Type B pancreatic cell (in vitro differentiated cells): ENCODE measurements around the gene PITPNC1. TPM values are rescaled to one million over a fixed set of nuclear protein-coding genes. Genes with fewer than 3 reads are reported as not detected.
A peak's percentile ranks its signal among the peaks of the same experiment; 100 is the strongest.

ENCODE experiments used
- DNase-seq: peaks from one replicate; pipeline ENCODE4 v3.0.0; 2021; ENCODE audit warnings: mixed read lengths; ENCODE audit not compliant: unreplicated experiment; ENCODE audit errors: extremely low spot score
- H3K27ac Mint-ChIP-seq: 2 replicates; pipeline ENCODE4 v1.8.0; 2021; ENCODE audit warnings: mild to moderate bottlenecking, mixed read lengths
- H3K27me3 Mint-ChIP-seq: 2 replicates; pipeline ENCODE4 v1.8.0; 2021; ENCODE audit warnings: mixed read lengths
- H3K36me3 Mint-ChIP-seq: 2 replicates; pipeline ENCODE4 v1.8.0; 2021; ENCODE audit warnings: mixed read lengths
- H3K4me1 Mint-ChIP-seq: one replicate; pipeline ENCODE4 v1.8.0; 2021; ENCODE audit warnings: mixed read lengths; ENCODE audit not compliant: unreplicated experiment
- H3K4me3 Mint-ChIP-seq: 2 replicates; pipeline ENCODE4 v1.8.0; 2021; ENCODE audit warnings: mild to moderate bottlenecking, mixed read lengths
- H3K9me3 Mint-ChIP-seq: 2 replicates; pipeline ENCODE4 v1.8.0; 2021; ENCODE audit warnings: mixed read lengths
- total RNA-seq: library from RNA; stranded (reverse); gene quantifications from 2 replicates; pipeline ENCODE4 v1.2.1, GENCODE V29; 2021; ENCODE audit warnings: low replicate concordance
- TF ChIP-seq, protein P1 (sequence below): fragments of 200-600 bp; sonication (generic); conservative IDR thresholded peaks from 2 replicates; pipeline ENCODE4 v1.5.0; 2021; ENCODE audit warnings: antibody characterized with exemption, mild to moderate bottlenecking

PITPNC1 gene
- total RNA-seq, 1 donor from 2014 or later: 18.7 TPM

GRCh38 chr17:67375716-67376115, 1.4 kb upstream of the PITPNC1 start:
- Mint-ChIP-seq H3K9me3 (no peaks in the 10 kb centered on the region), H3K4me1 (peaks cover 23% of the 10 kb centered on the region), H3K27ac (no peak overlapping the region), H3K27me3 (peaks cover 5% of the 10 kb centered on the region), H3K4me3 (peak overlapping the region; percentile 89), H3K36me3 (peaks cover 8% of the 10 kb centered on the region)
- DNase-seq: no peak
- TF ChIP-seq, protein P1, sequence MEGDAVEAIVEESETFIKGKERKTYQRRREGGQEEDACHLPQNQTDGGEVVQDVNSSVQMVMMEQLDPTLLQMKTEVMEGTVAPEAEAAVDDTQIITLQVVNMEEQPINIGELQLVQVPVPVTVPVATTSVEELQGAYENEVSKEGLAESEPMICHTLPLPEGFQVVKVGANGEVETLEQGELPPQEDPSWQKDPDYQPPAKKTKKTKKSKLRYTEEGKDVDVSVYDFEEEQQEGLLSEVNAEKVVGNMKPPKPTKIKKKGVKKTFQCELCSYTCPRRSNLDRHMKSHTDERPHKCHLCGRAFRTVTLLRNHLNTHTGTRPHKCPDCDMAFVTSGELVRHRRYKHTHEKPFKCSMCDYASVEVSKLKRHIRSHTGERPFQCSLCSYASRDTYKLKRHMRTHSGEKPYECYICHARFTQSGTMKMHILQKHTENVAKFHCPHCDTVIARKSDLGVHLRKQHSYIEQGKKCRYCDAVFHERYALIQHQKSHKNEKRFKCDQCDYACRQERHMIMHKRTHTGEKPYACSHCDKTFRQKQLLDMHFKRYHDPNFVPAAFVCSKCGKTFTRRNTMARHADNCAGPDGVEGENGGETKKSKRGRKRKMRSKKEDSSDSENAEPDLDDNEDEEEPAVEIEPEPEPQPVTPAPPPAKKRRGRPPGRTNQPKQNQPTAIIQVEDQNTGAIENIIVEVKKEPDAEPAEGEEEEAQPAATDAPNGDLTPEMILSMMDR: no peak

GRCh38 chr17:67376415-67376736, 705 bp upstream of the PITPNC1 start:
- H3K4me1 Mint-ChIP-seq: peaks cover 23% of the 10 kb centered on the region
- TF ChIP-seq, protein P1: no peak
- no peak for DNase-seq
- H3K27me3 Mint-ChIP-seq: peaks cover 5% of the 10 kb centered on the region
- H3K36me3 Mint-ChIP-seq: peaks cover 8% of the 10 kb centered on the region
- H3K27ac Mint-ChIP-seq: peak overlapping the region; percentile 88
- no peaks in the 10 kb centered on the region for H3K9me3 Mint-ChIP-seq
- H3K4me3 Mint-ChIP-seq: peak overlapping the region; percentile 89

DNA sequence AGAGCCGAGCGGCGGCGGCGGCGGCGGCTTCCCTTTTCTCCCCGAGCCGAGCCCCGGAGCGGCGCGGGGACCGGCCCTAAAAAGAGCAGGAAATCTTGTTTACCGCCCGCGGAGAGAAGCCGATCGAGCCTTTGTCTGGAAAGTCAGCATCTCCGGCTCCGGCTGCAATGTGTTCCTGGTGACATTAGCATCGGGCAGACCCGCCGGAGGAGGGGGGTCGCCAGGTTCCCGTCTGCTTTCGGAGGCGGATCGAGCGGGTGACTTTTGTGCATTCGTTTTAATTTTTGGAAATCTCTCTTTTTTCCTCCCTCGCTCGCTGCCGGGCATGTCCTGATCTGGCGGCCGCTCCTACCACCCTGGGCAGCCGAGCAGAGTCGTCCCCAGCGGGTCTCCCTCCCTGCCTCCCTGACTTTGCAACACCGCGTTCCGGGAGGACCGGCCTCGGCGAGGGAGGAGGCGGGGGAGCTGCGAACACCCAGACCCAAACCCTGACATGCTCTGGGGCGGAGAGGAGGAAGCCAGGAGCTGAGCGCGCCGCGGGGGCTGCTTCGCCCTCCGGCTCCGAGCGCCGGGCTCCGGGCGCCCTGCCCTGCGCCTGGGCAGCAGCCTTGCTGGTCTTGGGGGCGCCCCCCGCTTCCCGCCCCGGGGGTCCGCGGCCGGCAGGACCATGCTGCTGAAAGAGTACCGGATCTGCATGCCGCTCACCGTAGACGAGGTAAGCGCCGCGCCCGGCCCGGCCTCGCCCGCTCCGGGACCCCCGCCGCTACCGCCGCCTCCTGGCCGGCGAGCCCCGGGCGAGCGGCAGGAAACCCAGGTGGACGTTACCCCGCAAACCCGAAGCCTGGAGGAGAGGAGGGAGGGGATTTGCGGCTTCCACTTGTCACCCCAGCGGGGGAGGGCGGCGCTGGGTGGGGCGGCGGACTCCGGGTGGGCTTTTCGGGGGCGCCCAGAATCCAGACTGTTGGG, 690 bp downstream of the PITPNC1 start:
- Mint-ChIP-seq H3K4me3 (peak overlapping the region; percentile 89), H3K4me1 (peaks cover 28% of the 10 kb centered on the region)
- TF ChIP-seq, protein P1: no peak

GRCh38 chr17:67378454-67379250, 1.6 kb downstream of the PITPNC1 start:
- peak overlapping the region; percentile 88 for H3K27ac Mint-ChIP-seq
- H3K27me3 Mint-ChIP-seq: peaks cover 5% of the 10 kb centered on the region
- peaks cover 28% of the 10 kb centered on the region for H3K4me1 Mint-ChIP-seq
- TF ChIP-seq, protein P1: peak; percentile 82
- H3K36me3 Mint-ChIP-seq: peaks cover 12% of the 10 kb centered on the region
- peak; percentile 84 for DNase-seq
- H3K9me3 Mint-ChIP-seq: no peaks in the 10 kb centered on the region
- peak overlapping the region; percentile 93 for H3K4me3 Mint-ChIP-seq

More for the DNA sequence above, 690 bp downstream of the PITPNC1 start:
- no peaks in the 10 kb centered on the region for H3K9me3 Mint-ChIP-seq
- H3K27me3 Mint-ChIP-seq: peaks cover 5% of the 10 kb centered on the region
- peak; percentile 76 for DNase-seq
- H3K36me3 Mint-ChIP-seq: peaks cover 12% of the 10 kb centered on the region
- peak overlapping the region; percentile 64 for H3K27ac Mint-ChIP-seq

GRCh38 chr17:67379251-67379630, 2.2 kb downstream of the PITPNC1 start:
- DNase-seq: no peak
- TF ChIP-seq, protein P1: no peak
- Mint-ChIP-seq H3K9me3 (no peaks in the 10 kb centered on the region), H3K4me3 (peak overlapping the region; percentile 93), H3K36me3 (peaks cover 12% of the 10 kb centered on the region), H3K27ac (peak overlapping the region; percentile 88), H3K27me3 (peaks cover 5% of the 10 kb centered on the region), H3K4me1 (peaks cover 28% of the 10 kb centered on the region)
